Muscle of leg (tissue), 11 donors: ENCODE data around the gene DLG2. TPM values are rescaled to one million over a fixed set of nuclear protein-coding genes. Genes with fewer than 3 reads are reported as not detected.
"Not testable (repeated sequence)": the region's sequence is repeated elsewhere in the genome, so short reads cannot be mapped to it uniquely, and the experiment has no call there.

ENCODE experiments used
- DNase-seq: peaks from one replicate; pipeline ENCODE4 v3.0.0; 2013
- H3K27ac ChIP-seq: one replicate; pipeline ENCODE4 v1.5.1; 2013; ENCODE audit warnings: mild to moderate bottlenecking, low read length, control low read depth
- H3K27me3 ChIP-seq: one replicate; pipeline ENCODE4 v1.6.1; 2013; ENCODE audit warnings: low read length; ENCODE audit not compliant: control insufficient read depth, insufficient read depth
- H3K36me3 ChIP-seq: one replicate; pipeline ENCODE4 v1.6.1; 2013; ENCODE audit warnings: low read length; ENCODE audit not compliant: control insufficient read depth, insufficient read depth
- H3K4me1 ChIP-seq: one replicate; pipeline ENCODE4 v1.6.1; 2013; ENCODE audit warnings: low read length; ENCODE audit not compliant: control insufficient read depth, insufficient read depth
- H3K4me3 ChIP-seq: one replicate; pipeline ENCODE4 v1.5.1; 2013; ENCODE audit warnings: low read length, control low read depth
- H3K9me3 ChIP-seq: replicated peaks from 2 replicates; pipeline ENCODE4 v1.6.1; 2013; ENCODE audit warnings: low read depth, low read length; ENCODE audit not compliant: control insufficient read depth
- WGBS: methylation state at CpG from one replicate; pipeline ENCODE4 v1.1.5; 2013; ENCODE audit warnings: missing lambda C conversion rate; ENCODE audit not compliant: insufficient coverage; 5-methylcytosine and 5-hydroxymethylcytosine counted together
- polyA plus RNA-seq, 8 donors: library from polyadenylated mRNA; unstranded; fragments of 120-200 nt; gene quantifications; one replicate each; pipeline versions ENCODE4 v1.2.1 to v1.2.3, GENCODE V29; 2013; ENCODE audit warnings: inconsistent platforms in 1 of 8, low replicate concordance in 1 of 8; ENCODE audit not compliant: insufficient read length in 8 of 8, insufficient read depth in 1 of 8
- total RNA-seq: library from RNA; stranded (reverse); fragments of 120-200 nt; gene quantifications from one replicate; pipeline ENCODE4 v1.2.4, GENCODE V29; 2013

The DLG2 gene
- total and polyA plus RNA-seq, 9 donors, result 6.4 to 19.3 (median 11.0) TPM

DNA sequence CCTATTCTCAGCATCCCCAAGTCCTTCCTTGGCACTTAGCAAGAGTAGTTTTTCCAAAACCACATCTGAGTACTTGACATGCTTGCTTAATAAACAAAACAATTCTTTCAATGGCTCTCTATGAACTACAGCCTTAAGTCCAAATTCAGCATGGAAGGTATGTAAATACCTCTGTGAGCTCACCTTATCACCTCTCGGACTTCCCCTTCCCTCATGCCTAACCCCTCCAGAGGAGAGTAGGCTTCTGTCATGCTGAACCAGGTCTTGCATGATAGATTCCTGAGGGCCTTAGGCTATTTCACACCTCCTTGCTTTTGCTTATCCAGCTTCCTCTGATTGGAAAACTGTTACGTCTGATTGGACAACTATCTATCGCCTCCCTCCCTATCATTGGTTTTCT, 2028.1 kb downstream of the DLG2 start:
- H3K4me3 ChIP-seq, result no peak overlapping the region
- no peak for DNase-seq
- H3K9me3 ChIP-seq, result no peaks in the 10 kb centered on the region
- H3K4me1 ChIP-seq, result no peaks in the 10 kb centered on the region
- no peaks in the 10 kb centered on the region for H3K27me3 ChIP-seq
- no peak overlapping the region for H3K27ac ChIP-seq
- WGBS, result 91% methylated on average over 3 of the region's 3 CpGs
- no peaks in the 10 kb centered on the region for H3K36me3 ChIP-seq

DNA sequence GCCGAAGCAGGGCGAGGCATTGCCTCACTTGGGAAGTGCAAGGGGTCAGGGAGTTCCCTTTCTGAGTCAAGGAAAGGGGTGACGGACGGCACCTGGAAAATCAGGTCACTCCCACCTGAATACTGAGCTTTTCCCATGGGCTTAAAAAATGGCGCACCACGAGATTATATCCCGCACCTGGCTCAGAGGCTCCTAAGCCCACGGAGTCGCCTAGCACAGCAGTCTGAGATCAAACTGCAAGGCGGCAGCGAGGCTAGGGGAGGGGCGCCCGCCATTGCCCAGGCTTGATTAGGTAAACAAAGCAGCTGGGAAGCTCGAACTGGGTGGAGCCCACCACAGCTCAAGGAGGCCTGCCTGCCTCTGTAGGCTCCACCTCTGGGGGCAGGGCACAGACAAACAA, 2039.3 kb downstream of the DLG2 start:
- 92% methylated on average over 7 of the region's 14 CpGs for WGBS
- not testable (repeated sequence) for H3K36me3 ChIP-seq, H3K27ac ChIP-seq, H3K4me3 ChIP-seq, DNase-seq, H3K4me1 ChIP-seq, H3K9me3 ChIP-seq, H3K27me3 ChIP-seq

DNA sequence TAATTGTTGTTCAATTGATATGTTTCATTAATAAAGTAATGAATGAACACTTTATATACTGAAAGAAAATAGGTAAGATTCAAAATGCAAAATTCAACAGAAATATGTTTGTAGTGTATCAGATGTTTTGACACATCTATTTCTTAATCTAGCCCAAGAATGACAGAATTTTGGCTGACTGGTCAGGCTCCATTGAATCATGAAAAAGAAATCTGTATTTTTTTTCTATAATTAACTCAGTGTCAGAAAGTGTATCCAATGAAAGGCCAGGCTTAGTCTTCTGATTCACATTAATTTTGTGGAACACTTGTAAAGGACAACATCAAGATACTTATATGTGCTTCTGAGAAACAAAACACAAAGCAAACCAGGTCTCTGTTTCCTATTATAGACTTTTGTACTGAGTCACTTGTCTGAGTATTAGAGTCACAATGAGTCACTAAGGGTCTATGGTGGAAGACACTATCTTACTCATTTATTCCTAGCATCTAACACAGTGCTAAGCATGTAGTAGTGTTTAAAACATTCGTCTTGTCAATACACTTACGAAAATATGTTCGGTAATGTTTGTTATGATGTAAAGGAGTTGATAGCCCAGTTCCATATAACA, 2043.3 kb downstream of the DLG2 start:
- no peak overlapping the region for H3K27ac ChIP-seq
- DNase-seq, result no peak
- no CpG with 5 or more reads among the region's 3 CpGs for WGBS

DNA sequence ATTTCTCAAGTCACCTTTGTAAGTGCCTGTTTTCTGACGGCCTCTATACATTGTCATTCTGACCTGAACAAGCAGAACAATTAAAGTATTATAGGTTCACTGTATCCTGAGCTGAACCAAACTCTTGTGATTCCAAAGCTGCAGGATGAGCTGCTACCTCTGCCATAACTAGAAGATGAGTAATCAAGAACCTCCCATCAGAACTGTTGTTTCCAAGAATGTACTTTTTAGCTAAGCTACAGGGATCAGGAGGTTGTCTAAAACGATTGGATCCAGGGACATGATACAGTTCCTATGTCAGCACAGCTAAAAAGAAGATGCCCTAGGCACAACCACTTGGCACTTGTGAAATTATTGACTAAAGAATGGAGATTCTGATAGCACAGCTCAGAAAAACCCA, 2052.6 kb downstream of the DLG2 start:
- DNase-seq, result no peak
- no peaks in the 10 kb centered on the region for H3K9me3 ChIP-seq
- no peak overlapping the region for H3K27ac ChIP-seq
- H3K36me3 ChIP-seq, result no peaks in the 10 kb centered on the region
- H3K4me3 ChIP-seq, result no peak overlapping the region
- WGBS, result no CpG with 5 or more reads among the region's 2 CpGs
- no peaks in the 10 kb centered on the region for H3K4me1 ChIP-seq
- no peaks in the 10 kb centered on the region for H3K27me3 ChIP-seq

More for the DNA sequence above, 2043.3 kb downstream of the DLG2 start:
- no peaks in the 10 kb centered on the region for H3K9me3 ChIP-seq
- no peak overlapping the region for H3K4me3 ChIP-seq
- no peaks in the 10 kb centered on the region for H3K36me3 ChIP-seq
- no peaks in the 10 kb centered on the region for H3K4me1 ChIP-seq
- H3K27me3 ChIP-seq, result no peaks in the 10 kb centered on the region

DNA sequence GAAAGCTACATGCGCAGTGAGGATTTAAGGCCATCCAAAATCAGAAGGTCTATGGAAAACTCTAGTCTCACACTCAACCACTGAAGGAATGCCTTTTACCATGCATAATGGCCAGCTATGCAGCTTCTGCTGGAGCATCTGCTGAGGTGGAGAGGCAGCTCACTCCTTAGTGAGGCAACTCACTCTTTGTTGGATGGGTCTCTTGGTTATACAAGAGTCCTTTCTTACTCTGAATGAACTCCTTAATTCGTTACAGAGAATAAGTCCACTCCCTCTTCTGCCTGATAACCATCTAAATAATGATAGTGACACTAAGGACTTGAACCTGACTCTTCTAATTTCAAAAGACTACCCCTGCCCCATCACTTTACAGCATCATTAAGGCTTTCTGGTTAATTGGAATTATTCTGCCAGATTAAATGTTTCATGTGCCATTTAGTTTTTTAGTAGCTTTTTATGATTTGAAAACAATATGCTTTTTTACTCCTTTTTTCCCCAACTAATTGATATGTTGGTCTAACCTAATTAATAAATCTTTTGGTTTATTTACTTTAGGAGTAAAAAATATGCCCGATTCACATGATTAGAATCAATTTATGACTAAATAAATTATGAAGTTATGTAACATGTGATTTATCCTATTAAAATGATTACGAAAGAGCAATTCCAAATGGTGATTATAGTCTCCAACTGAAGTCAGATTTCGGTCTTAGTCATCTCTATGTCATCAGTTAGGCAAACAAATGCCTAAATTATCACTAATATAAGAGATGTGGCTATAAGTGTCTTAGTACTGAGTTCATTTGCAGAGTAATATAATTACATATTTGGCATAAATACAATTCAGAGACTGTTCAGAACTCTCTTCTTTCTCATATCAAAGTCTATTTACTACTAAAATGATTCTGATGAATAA, 2054.3 kb downstream of the DLG2 start:
- Histone ChIP-seq H3K9me3 (no peaks in the 10 kb centered on the region), H3K27me3 (no peaks in the 10 kb centered on the region), H3K36me3 (no peaks in the 10 kb centered on the region), H3K4me1 (no peaks in the 10 kb centered on the region), H3K27ac (no peak overlapping the region), H3K4me3 (no peak overlapping the region)
- no peak for DNase-seq
- WGBS, result 100% methylated on average over 1 of the region's 5 CpGs

DNA sequence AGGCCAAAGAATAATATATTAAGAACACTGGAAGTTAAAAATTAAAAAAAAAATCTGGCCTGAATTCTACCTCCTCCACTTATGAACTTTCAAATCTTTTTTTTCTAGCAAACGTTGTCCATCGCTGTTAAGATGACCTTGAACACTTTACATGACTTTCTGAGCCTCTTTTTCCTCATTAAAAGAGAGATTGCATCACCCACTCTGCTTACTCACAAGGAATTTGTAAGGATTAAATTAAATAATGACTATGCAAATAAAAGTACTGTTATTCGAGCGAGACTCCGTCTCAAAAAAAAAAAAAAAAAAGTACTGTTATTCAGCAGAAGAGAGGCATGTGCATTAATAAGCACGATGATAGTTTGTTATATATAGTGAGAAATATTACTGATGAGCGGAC, 2055.8 kb downstream of the DLG2 start:
- no peak overlapping the region for H3K4me3 ChIP-seq
- DNase-seq, result no peak
- H3K36me3 ChIP-seq, result no peaks in the 10 kb centered on the region
- no peaks in the 10 kb centered on the region for H3K27me3 ChIP-seq
- H3K27ac ChIP-seq, result no peak overlapping the region
- WGBS, result no CpG with 5 or more reads among the region's 7 CpGs
- no peaks in the 10 kb centered on the region for H3K4me1 ChIP-seq
- no peaks in the 10 kb centered on the region for H3K9me3 ChIP-seq

DNA sequence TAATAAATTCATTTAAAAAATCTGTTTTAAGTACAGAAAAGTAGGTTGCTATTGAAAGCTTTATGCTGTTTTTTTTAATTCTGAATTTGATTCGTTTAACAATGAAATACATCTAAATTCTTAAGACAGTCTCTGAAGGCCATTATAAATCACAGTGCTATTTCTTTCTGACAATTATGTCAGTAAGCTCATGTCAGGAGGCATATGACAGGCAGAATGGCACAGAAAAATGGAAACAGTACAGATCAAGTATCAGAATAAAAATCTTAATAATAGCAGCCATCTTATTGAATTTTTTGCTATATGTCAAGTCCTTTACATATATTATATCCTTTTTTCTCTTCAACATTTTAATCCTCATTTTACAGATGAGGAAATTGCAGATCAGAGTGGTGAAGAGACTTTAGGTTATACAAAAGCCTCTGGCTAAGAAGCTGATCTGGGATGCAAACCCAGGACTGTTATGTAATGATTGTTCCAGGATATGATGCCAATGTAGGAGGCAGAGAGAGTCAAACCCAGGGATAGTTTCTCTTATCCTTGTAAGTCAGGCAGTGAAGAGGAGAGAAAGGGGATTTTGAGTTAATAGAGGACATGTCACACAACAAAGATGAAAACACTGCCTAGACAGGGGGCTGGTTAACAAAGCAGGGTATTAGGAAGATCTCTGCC, 2057.9 kb downstream of the DLG2 start:
- Histone ChIP-seq H3K27me3 (no peaks in the 10 kb centered on the region), H3K4me1 (no peaks in the 10 kb centered on the region), H3K9me3 (no peaks in the 10 kb centered on the region), H3K4me3 (no peak overlapping the region), H3K27ac (no peak overlapping the region), H3K36me3 (no peaks in the 10 kb centered on the region)
- no peak for DNase-seq
- WGBS, result no CpG with 5 or more reads among the region's 1 CpG

DNA sequence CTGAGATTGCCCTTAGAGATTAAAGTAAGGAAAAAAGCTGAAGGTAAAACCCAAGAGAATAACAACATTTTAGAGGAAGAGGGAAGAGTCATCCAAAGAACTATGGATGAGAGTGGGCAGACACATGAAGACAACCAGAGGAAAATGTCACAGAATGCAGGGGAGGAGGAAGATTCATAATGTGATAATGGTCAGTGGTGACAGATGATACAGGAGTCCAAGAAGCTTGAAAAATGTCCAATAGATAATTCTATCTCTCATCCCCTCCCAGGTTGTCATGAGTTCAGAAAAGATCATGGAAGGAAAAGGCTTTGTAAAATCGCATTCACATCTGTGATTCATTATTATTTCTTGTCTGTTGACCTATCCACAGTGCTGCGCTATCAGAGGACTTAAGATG, 2058.6 kb downstream of the DLG2 start:
- no peak overlapping the region for H3K4me3 ChIP-seq
- no peaks in the 10 kb centered on the region for H3K4me1 ChIP-seq
- H3K27me3 ChIP-seq, result no peaks in the 10 kb centered on the region
- no peaks in the 10 kb centered on the region for H3K36me3 ChIP-seq
- no peak for DNase-seq
- no peak overlapping the region for H3K27ac ChIP-seq
- WGBS, result no CpG with 5 or more reads among the region's 2 CpGs
- H3K9me3 ChIP-seq, result no peaks in the 10 kb centered on the region

DNA sequence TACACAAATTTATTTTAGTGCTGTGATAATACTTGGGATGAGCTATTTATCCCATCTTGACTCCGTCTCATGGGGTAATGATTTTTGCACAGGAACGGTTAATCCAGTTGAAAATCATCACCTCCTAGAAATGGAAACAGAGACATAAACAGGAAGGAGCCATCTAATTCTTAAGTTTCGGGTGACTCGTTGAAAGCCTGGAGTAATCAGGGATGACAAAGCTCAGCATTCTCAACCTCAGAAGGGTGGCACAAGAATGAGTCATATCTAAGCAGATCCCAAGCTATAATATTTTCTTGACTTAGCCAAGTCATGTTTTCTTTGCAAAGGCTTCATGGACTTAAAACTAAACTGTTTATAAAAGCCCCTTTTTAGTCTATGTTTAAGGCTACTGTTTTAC, 2060.2 kb downstream of the DLG2 start:
- DNase-seq, result no peak
- Histone ChIP-seq H3K27me3 (no peaks in the 10 kb centered on the region), H3K27ac (no peak overlapping the region), H3K36me3 (no peaks in the 10 kb centered on the region), H3K4me1 (no peaks in the 10 kb centered on the region), H3K9me3 (no peaks in the 10 kb centered on the region), H3K4me3 (no peak overlapping the region)
- 50% methylated on average over 2 of the region's 4 CpGs for WGBS

DNA sequence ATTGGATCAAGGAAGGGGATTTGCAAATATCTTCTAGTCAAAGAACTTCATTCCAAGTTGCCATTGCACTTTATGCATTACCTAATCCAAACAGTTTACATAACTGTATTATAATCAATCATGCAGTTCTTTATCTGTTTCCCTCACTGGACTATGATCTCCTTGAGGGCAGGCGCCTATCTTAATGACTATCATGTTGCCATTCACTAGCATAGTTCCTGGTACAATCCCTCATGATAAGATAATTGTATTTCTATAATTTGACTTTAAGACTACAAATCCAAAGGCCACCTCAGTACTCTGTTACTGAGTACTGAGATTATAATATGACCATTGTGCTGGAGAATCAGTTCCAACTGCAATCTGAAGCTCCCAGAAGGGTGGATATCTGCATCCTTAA, 2062.3 kb downstream of the DLG2 start:
- no peak for DNase-seq
- no peaks in the 10 kb centered on the region for H3K4me1 ChIP-seq
- no peaks in the 10 kb centered on the region for H3K9me3 ChIP-seq
- H3K36me3 ChIP-seq, result no peaks in the 10 kb centered on the region
- no peak overlapping the region for H3K27ac ChIP-seq
- H3K27me3 ChIP-seq, result no peaks in the 10 kb centered on the region
- H3K4me3 ChIP-seq, result no peak overlapping the region
- WGBS, result no CpG with 5 or more reads among the region's 1 CpG
